Measurements from ENCODE around the gene TBC1D5. TPM values are rescaled to one million over a fixed set of nuclear protein-coding genes. Genes with fewer than 3 reads are reported as not detected.

Gene TBC1D5
- total RNA-seq, 1 experiment from 2014 or later: 26.1 TPM

GRCh38 chr3:17372362-17373210 lies 369.8 kb downstream of the TBC1D5 start:
- H3K4me3 Mint-ChIP-seq: no peak overlapping the region
- no peak overlapping the region for H3K27ac Mint-ChIP-seq
- TF ChIP-seq TEAD1 (CRISPR knock-in tag; IDR thresholded peaks at IDR 0.05) (no peak), RELA (CRISPR knock-in tag; IDR thresholded peaks at IDR 0.05; ENCODE audit: borderline replicate concordance) (no peak), JAZF1 (CRISPR knock-in tag; IDR thresholded peaks at IDR 0.05) (no peak), IRF1 (CRISPR knock-in tag; IDR thresholded peaks at IDR 0.05) (no peak), SMAD3 (CRISPR knock-in tag; IDR thresholded peaks at IDR 0.05; ENCODE audit: borderline replicate concordance) (no peak), ESRRA (CRISPR knock-in tag; IDR thresholded peaks at IDR 0.05; ENCODE audit: borderline replicate concordance) (no peak), ARID4B (CRISPR knock-in tag; IDR thresholded peaks at IDR 0.05; ENCODE audit: borderline replicate concordance) (no peak), ZNF317 (CRISPR knock-in tag; IDR thresholded peaks at IDR 0.05; ENCODE audit: borderline replicate concordance, low read depth) (no peak), E2F4 (CRISPR knock-in tag; IDR thresholded peaks at IDR 0.05; ENCODE audit: borderline replicate concordance, low read depth) (no peak), MXD4 (CRISPR knock-in tag; IDR thresholded peaks at IDR 0.05; ENCODE audit: borderline replicate concordance) (no peak), FOXK1 (CRISPR knock-in tag; IDR thresholded peaks at IDR 0.05) (no peak), ATF3 (CRISPR knock-in tag; conservative IDR thresholded peaks at IDR 0.05) (no peak), CREM (CRISPR knock-in tag; IDR thresholded peaks at IDR 0.05) (no peak), ERG (CRISPR knock-in tag; IDR thresholded peaks at IDR 0.05) (no peak), CTCF (IDR thresholded peaks at IDR 0.05) (no peak), ZNF416 (CRISPR knock-in tag; IDR thresholded peaks at IDR 0.05) (no peak), ZSCAN18 (CRISPR knock-in tag; IDR thresholded peaks at IDR 0.05) (no peak), TP53 (CRISPR knock-in tag; IDR thresholded peaks at IDR 0.05) (no peak), ZNF532 (CRISPR knock-in tag; IDR thresholded peaks at IDR 0.05; ENCODE audit: borderline replicate concordance) (no peak), ZNF263 (CRISPR knock-in tag; IDR thresholded peaks at IDR 0.05; ENCODE audit: low read depth) (no peak)
- POLR2A ChIA-PET: no interaction called here
- no peak for DNase-seq (ENCODE audit: low spot score)
- CTCF ChIA-PET: no interaction called here
- H3K36me3 Mint-ChIP-seq: no peaks in the 10 kb centered on the region
- no peak for ATAC-seq
- H3K9me3 Mint-ChIP-seq: no peaks in the 10 kb centered on the region
- no peaks in the 10 kb centered on the region for H3K4me1 Mint-ChIP-seq
- no peaks in the 10 kb centered on the region for H3K27me3 Mint-ChIP-seq (ENCODE audit: low read depth)

Data from WTC11 (cell line).